Measurements from ENCODE around the gene KDELR3.

- TF ChIP-seq CTCF (IDR thresholded peaks at IDR 0.05) (no peak), EP300 (IDR thresholded peaks at IDR 0.05) (no peak), POLR2A (IDR thresholded peaks at IDR 0.05; ENCODE audit: low read depth) (no peak), POLR2AphosphoS5 (IDR thresholded peaks at IDR 0.05) (no peak)
Observed at GRCh38 chr22:38427465-38427864, 40.4 kb upstream of the KDELR3 start.

Measured in esophagus muscularis mucosa (tissue), 4 donors.